GM11168 (cell line): ENCODE measurements around the gene OPRL1.

Experiments used
- in situ Hi-C: fragments of 300-500 bp; cut with MboI; formaldehyde crosslinking; loops from one replicate; pipeline ENCODE4 v1.12.0; 2022; ENCODE audit warnings: low sequenced_read_pairs; ENCODE audit not compliant: unreplicated experiment

OPRL1 gene

DNA sequence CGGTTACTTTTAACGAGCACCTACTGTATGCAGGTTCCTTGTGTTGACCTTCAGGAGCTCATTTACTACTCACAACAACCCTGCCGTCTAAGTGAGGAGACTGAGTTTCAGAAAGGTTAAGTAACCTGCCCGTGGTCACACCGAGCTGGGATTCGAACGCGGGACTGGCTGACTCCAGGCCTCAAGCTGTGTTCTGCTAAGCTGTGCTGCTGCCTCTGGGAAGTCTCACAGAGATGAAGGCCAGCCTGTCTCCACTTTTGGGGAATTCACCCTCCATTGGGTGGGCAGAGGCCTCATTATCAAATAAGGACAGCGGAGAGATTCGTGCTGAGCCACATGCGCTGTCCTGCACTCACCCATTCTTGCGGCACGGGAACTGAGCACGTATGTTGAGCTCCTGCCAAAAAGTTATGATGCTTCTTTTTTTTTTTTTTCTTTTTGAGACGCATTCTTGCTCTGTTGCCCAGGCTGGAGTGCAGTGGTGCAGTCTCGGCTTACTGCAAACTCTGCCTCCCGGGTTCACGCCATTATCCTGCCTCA lies 58.5 kb downstream of the OPRL1 start:
- in situ Hi-C loops = no loop called here

GRCh38 chr20:64139199-64140060 lies 59.5 kb downstream of the OPRL1 start:
- in situ Hi-C loops = no loop called here

- in situ Hi-C loops = no loop called here
These were observed 60.4 kb downstream of the OPRL1 start for GRCh38 chr20:64140061-64140931.

DNA sequence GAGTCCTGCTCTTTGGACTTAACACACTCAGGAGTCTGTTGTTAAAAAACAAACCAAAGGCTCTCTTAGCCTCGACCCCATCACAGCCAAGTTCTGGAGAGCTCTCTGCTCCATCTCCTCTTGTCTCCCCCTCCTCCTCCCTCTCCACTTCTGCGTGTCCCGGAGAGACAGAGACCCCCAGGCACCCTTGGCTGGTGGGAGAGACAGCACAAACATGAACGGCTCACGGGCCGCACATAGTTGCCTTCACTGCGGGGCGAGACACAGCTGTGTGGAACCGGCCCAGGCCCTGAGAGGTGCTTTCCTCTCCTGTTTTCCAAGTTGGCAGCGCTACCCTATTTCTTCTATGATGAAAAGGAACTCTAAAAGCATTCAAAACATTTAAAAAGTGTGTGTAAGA lies 61.1 kb downstream of the OPRL1 start:
- in situ Hi-C loops = no loop called here

DNA sequence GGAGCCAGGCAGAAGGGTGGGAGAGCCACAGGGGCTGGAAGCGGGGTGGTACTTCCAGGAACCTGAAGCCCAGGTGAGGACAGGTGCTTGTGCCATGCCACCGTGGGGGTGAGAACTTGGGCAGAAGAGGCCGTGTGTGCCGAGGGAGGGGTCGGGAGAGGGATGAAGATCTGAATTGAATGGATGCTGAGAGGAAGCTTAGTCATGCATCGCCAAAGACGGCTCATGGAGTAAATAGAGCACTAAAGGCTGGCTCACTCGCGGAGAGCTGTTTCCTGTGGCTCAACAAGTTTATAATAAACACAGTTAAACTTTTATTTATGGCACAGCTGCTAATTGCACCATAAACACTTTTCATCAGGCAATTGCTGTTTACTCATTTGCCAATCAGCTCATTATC lies 62.7 kb downstream of the OPRL1 start:
- in situ Hi-C loops = no loop called here

DNA sequence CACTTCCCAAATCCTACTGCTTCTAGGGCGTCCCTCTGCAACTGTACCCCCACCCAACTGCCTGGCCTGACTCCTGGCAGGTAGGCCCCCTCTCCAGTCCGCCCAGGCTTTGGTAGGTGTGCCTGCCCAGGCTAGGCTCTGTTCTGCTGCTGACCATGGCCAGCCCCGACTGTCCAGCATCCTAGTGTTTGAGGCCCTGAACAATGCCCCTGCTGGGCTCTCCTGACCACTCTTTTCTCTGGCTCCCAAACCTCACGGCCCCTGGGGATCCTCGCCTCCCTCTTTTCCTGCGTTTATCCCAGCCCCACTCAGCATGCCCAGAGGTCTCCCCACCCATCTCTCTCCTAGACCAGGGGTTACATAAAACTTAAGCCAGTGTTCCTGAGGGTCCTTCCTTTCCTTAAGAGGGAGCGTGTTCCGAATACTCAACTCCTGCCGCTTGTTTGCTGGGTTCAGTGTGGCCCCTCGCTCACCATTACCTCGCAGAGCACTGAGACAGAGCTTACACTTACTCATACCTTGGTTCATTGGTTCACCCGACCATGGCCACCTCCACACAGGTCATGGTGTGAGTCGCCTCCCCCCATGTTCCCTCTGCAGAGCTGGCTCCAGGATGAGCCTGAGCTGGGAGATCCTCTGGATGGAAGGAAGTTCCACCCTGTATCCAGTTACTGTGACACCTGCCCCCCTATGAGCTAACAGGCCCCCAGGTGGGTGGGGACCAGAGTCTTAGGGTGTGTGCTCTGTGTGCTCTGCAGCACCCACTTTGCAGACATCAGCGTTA lies 63.3 kb downstream of the OPRL1 start:
- in situ Hi-C loops = no loop called here

DNA sequence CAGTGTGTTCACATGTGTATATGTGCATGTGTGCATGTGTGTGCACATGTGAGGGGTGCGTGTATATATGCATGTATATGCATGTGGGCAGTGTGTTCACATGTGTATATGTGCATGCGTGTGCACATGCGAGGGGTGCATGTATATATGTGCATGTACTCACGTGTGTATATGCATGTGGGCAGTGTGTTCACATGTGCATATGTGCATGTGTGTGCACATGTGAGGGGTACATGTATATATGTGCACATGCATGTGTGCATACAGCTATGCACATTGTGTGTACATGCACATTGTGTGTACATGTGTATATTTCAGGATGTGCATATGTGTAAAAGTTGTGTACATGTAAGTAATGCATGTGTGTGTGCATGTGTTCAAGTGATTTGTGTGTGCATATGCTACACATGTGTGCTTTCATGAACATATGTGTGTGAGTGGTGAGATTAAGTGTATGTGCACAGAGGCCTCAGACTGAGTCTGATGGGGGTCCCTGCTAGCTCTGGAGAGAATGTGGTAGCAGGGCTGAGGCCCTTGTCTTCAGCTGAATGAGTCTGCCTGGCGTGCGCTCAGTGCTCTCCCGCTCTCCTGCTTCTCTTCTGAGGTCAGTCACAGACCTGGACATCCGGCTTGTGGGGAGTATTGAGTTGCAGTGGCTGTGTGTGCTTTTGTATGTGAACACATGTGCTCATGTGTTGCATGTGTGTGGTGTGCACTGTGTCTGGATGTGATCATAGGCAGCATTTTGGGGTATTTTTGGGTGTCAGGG lies 64.4 kb downstream of the OPRL1 start:
- in situ Hi-C loops = no loop called here

DNA sequence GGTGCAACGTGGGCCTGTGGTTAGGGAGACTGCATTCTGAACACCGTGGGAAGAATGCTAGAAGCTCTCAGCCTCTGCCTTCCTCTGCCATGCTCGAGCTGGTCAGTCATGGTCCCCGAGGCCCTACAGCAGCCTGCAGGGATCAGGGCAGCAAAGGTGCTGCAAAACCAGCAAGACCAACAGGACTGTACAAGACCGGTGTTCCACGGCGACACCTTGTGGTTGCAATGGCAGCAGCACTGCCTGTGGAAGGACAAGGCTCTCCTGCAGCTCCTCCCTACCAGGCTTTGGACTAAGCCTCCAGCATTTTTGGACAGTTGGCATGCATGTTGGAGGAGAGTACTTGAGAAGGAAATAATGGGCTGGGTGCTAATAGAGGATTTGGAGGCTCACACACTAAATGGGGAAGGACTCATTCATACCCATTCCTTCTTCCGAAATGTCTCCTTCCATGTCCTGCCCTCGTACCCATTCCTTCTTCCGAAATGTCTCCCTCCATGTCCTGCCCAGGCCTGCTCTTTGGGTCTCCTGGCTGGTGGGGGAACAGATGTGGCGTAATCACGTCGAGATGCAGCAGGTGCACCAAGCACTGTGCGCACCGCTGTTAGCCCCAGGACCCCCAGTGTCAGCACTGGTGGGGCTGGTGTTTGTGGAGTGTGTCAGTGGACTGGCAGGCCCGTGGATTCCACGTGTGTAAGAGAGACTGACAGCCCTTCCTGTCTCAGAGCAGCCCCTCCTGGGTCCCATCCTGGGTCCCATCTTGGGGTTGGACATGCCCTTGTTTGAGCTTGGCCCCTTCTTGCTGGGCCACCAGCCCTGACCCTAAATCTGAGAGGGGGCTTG lies 65.8 kb downstream of the OPRL1 start:
- in situ Hi-C loops = no loop called here

- in situ Hi-C loops = no loop called here
These were observed 66.5 kb downstream of the OPRL1 start for GRCh38 chr20:64146301-64146935.

DNA sequence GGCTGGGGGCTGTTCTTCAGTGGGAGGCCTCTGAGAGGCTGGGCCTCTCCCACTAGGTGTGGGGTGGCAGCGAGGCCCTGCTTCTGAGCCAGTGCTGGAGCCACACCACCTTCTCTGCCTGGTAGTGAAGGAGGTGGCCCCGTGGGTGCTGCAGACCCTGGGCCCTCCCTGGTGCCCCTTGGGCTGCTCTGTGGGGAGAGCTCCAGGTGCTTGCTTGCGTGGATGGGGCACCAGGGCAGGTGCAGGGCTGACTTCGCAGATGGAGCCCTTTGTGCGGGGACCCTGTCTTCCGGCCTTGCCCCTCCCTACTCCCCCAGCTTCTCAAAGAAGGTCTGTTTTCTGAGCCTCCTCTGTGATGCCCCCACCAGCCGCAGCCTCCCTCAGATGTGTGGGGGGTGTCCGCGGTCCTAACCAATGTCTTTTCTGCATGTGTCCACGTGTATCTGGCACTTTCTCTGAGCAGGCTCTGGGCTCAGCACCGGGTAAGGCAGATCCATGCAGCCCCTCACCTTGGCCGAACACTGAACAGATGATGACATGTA lies 67.1 kb downstream of the OPRL1 start:
- in situ Hi-C loops = no loop called here

GRCh38 chr20:64148581-64148980 lies 68.7 kb downstream of the OPRL1 start:
- in situ Hi-C loops = no loop called here

GRCh38 chr20:64149141-64149540 lies 69.3 kb downstream of the OPRL1 start:
- in situ Hi-C loops = no loop called here

GRCh38 chr20:64149809-64150560 lies 70.1 kb downstream of the OPRL1 start:
- in situ Hi-C loops = no loop called here
